ENCODE data around the gene ARHGEF12. TPM values are rescaled to one million over a fixed set of nuclear protein-coding genes. Genes with fewer than 3 reads are reported as not detected.

ARHGEF12 gene
- total RNA-seq, 4 donors from 2014 or later, result 82.6 to 161 (median 125) TPM

- TF ChIP-seq POLR2A (IDR thresholded peaks at IDR 0.05) (no peak), CTCF (IDR thresholded peaks at IDR 0.05) (no peak)
- Histone ChIP-seq H3K4me3 (no peak overlapping the region), H3K4me1 (no peaks in the 10 kb centered on the region), H3K27me3 (no peaks in the 10 kb centered on the region), H3K9me3 (no peaks in the 10 kb centered on the region), H3K27ac (no peak overlapping the region), H3K36me3 (no peaks in the 10 kb centered on the region)
- intact Hi-C loops (cut with DNase I; ENCODE audit: low total_unique reads), result no loop called here
- no peak for DNase-seq
These were observed 149.9 kb downstream of the ARHGEF12 start for GRCh38 chr11:120486138-120486537.

GRCh38 chr11:120489799-120490198 is 153.6 kb downstream of the ARHGEF12 start:
- intact Hi-C loops (cut with DNase I; ENCODE audit: low total_unique reads), result no loop called here
- Histone ChIP-seq H3K4me1 (no peaks in the 10 kb centered on the region), H3K27me3 (no peaks in the 10 kb centered on the region), H3K4me3 (no peak overlapping the region), H3K36me3 (no peaks in the 10 kb centered on the region), H3K9me3 (no peaks in the 10 kb centered on the region), H3K27ac (no peak overlapping the region)
- TF ChIP-seq POLR2A (IDR thresholded peaks at IDR 0.05) (no peak), CTCF (IDR thresholded peaks at IDR 0.05) (no peak)
- no peak for DNase-seq

- intact Hi-C loops (cut with DNase I; ENCODE audit: low total_unique reads), result no loop called here
- Histone ChIP-seq H3K4me3 (no peak overlapping the region), H3K27me3 (no peaks in the 10 kb centered on the region), H3K4me1 (no peaks in the 10 kb centered on the region), H3K36me3 (no peaks in the 10 kb centered on the region), H3K27ac (no peak overlapping the region), H3K9me3 (no peaks in the 10 kb centered on the region)
- TF ChIP-seq CTCF (IDR thresholded peaks at IDR 0.05) (no peak), POLR2A (IDR thresholded peaks at IDR 0.05) (no peak)
- no peak for DNase-seq
These were observed 156.3 kb downstream of the ARHGEF12 start for GRCh38 chr11:120492486-120492885.

GRCh38 chr11:120494595-120494994 is 158.4 kb downstream of the ARHGEF12 start:
- no peak overlapping the region for H3K27ac ChIP-seq
- H3K4me3 ChIP-seq, result no peak overlapping the region

GRCh38 chr11:120499088-120499487 is 162.9 kb downstream of the ARHGEF12 start:
- Histone ChIP-seq H3K9me3 (no peaks in the 10 kb centered on the region), H3K4me1 (no peaks in the 10 kb centered on the region), H3K27ac (no peak overlapping the region), H3K36me3 (no peaks in the 10 kb centered on the region), H3K4me3 (no peak overlapping the region), H3K27me3 (no peaks in the 10 kb centered on the region)
- DNase-seq, result no peak
- TF ChIP-seq CTCF (IDR thresholded peaks at IDR 0.05) (no peak), POLR2A (IDR thresholded peaks at IDR 0.05) (no peak)
- intact Hi-C loops (cut with DNase I; ENCODE audit: low total_unique reads), result no loop called here

More at GRCh38 chr11:120494595-120494994, 158.4 kb downstream of the ARHGEF12 start:
- H3K27me3 ChIP-seq, result no peaks in the 10 kb centered on the region
- no peak for DNase-seq
- no peaks in the 10 kb centered on the region for H3K4me1 ChIP-seq
- intact Hi-C loops (cut with DNase I; ENCODE audit: low total_unique reads), result no loop called here
- H3K9me3 ChIP-seq, result no peaks in the 10 kb centered on the region
- TF ChIP-seq CTCF (IDR thresholded peaks at IDR 0.05) (no peak), POLR2A (IDR thresholded peaks at IDR 0.05) (no peak)
- no peaks in the 10 kb centered on the region for H3K36me3 ChIP-seq

All from uterus (tissue), 4 donors.